Heart left ventricle (tissue), 16 donors: ENCODE results near the gene RGS17. TPM values are rescaled to one million over a fixed set of nuclear protein-coding genes. Genes with fewer than 3 reads are reported as not detected.
A peak's percentile ranks its signal among the peaks of the same experiment; 100 is the strongest.

ENCODE experiments used
- ATAC-seq, 4 donors: fragments of 200-7000 bp; cut with Tn5 transposase; one replicate each; pipeline ENCODE4 v1.9.1; 2020 to 2022; ENCODE audit warnings: moderate library complexity in 4 of 4, mild to moderate bottlenecking in 3 of 4, moderate number of reproducible peaks in 1 of 4
- DNase-seq, 5 donors: peaks; one replicate each; pipeline ENCODE4 v3.0.0-alpha.2; 2020
- H3K27ac ChIP-seq, 12 donors: fragments of 200-600 bp; sonication (generic) in 4 of 12; one replicate each; pipeline versions ENCODE4 v1.5.0 to v1.8.0; 2016 to 2022; ENCODE audit warnings: mild to moderate bottlenecking in 2 of 12
- H3K27me3 ChIP-seq, 9 donors: fragments of 200-600 bp; sonication (generic) in 2 of 9; one replicate each; pipeline versions ENCODE4 v1.5.1 to v1.8.0; 2016 to 2022; ENCODE audit warnings: mild to moderate bottlenecking in 3 of 9
- H3K36me3 ChIP-seq, 9 donors: fragments of 200-600 bp; sonication (generic) in 2 of 9; one replicate each; pipeline versions ENCODE4 v1.5.0 to v1.8.0; 2018 to 2022; ENCODE audit warnings: mild to moderate bottlenecking in 2 of 9
- H3K4me1 ChIP-seq, 12 donors: fragments of 200-600 bp; sonication (generic) in 4 of 12; one replicate each; pipeline versions ENCODE4 v1.5.0 to v1.8.0; 2016 to 2022; ENCODE audit warnings: mild to moderate bottlenecking in 3 of 12
- H3K4me3 ChIP-seq, 12 donors: fragments of 200-600 bp; sonication (generic) in 4 of 12; one replicate each; pipeline versions ENCODE4 v1.5.0 to v1.8.0; 2017 to 2022; ENCODE audit warnings: mild to moderate bottlenecking in 9 of 12, moderate library complexity in 4 of 12
- H3K9me3 ChIP-seq, 12 donors: fragments of 200-600 bp; sonication (generic) in 4 of 12; one replicate each; pipeline versions ENCODE4 v1.5.0 to v1.8.0; 2016 to 2022; ENCODE audit warnings: mild to moderate bottlenecking in 1 of 12
- POLR2A ChIP-seq, 2 donors: fragments of 450-650 bp; IDR thresholded peaks; one replicate each; pipeline ENCODE4 v1.6.1; 2017; ENCODE audit warnings: antibody characterized with exemption in 2 of 2, mild to moderate bottlenecking in 2 of 2, moderate library complexity in 2 of 2
- WGBS, 4 donors: extraction: QIAGEN DNeasy Blood & Tissue Kit in 2 of 4; methylation state at CpG; one replicate each; pipeline versions ENCODE4 v1.1.5 to v1.1.7; 2013 to 2018; 5-methylcytosine and 5-hydroxymethylcytosine counted together
- intact Hi-C, 10 donors: fragments of 100-400 bp; cut with DNase I; formaldehyde crosslinking; loops; one replicate each; pipeline versions ENCODE4 v1.11.1 to v1.14.2; 2022
- polyA plus RNA-seq, 2 donors: library from polyadenylated mRNA; stranded (reverse); fragments of 200-250 nt; gene quantifications; one replicate each; pipeline ENCODE4 v1.2.3, GENCODE V29; 2013
- total RNA-seq, 9 donors: library from RNA; depleted of rRNA in 2 of 9; stranded (reverse); fragments of >200 nt in 2 of 9; fragmentation: NEBNext Ultra II Directional in 3 of 9; extraction: Animal tissue kit (Norgen Biotek cat#: 25700) in 3 of 9; gene quantifications; one replicate each; pipeline versions ENCODE4 v1.1.0 to v1.2.4, GENCODE V29; 2016 to 2023
- TF ChIP-seq, protein P1 (sequence below), 12 donors: fragments of 200-600 bp; sonication (generic) in 4 of 12; IDR thresholded peaks; one replicate each; pipeline versions ENCODE4 v1.5.0 to v1.8.0; 2018 to 2022; ENCODE audit warnings: antibody characterized with exemption in 12 of 12, mild to moderate bottlenecking in 5 of 12
- donor health status: ischemic (EF 13 %, LVEDD 7.1; RV severe dilation, severe dysfunction).
- donor health status: healthy with polysubstance abuse.
- donor health status: DM: no; HTN: yes; CAD: no.
- donor health status: DM: no; HTN: no; CAD: no.
- donor health status: ischemic (EF 25% LVEDD 6.9; RV normal size, moderate dysfunction).
- donor health status: ischemic (EF 25% LVEDD 5.7; RV mildly dilated, moderate dysfunction).
- donor health status: healthy.
- donor health status: DM: yes; HTN: yes; CAD: no.
- donor health status: ischemic (EF 35%, LVEDD 5.7; RV mildly dilated, moderate dysfunction).
- donor health status: nonischemic (EF 11% LVEDD 7.7; RV severe dilation, severe dysfunction).
- donor health status: DM: yes; HTN: yes; CAD: no.
- donor health status: PGD.
- donor health status: ischemic (EF 29% LVEDD 5.4; RV normal size, mild dysfunction).
- donor health status: nonischemic (EF 23%, LVEDD 6.1; RV moderate dilation, normal function).

The RGS17 gene
- total and polyA plus RNA-seq, 11 donors: under 0.01 to 0.53 (median 0.19) TPM; not detected in 1

DNA sequence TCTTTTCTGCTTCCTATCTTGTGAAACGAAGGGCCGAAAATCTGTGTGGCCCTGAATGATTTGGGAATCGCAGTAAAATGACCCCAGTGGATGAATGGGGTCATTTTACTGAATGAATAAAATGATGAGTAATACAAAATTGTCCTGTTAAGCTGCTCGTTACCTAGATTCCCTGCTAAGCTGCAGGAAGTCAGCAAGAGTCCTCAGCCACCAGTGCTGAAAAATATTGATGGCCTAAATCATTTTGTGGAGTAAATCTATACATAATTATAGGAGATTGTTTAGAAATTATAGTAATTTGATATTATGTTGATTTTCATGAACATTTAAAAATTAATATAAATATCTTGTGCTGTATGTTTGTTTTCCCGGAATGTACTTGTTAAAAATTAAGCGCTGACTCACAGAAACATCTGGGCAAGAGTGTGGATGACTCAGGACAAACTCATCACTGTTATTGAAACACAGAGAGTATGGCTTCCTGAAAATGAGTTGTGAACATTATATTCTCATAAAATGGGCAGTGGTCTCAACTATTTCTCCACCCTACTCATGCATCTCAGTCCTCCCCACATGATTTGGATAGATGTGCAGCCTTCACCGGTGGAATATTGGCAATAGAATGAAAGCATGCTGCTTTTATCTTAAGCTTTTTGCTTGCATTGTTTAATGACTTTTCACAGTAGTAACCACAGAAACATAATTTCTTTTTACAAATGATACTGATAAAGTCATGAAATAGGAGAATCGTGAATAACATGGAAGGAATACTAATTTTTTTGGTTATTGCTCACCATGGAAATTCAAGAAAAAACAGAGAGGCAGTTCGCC lies 36.2 kb upstream of the RGS17 start:
- intact Hi-C loops: no loop called here
- Histone ChIP-seq H3K4me3 (no peak overlapping the region), H3K9me3 (no peaks in the 10 kb centered on the region), H3K27ac (peak overlapping the region in 1 of 12 donors; percentile 9), H3K4me1 (no peaks in the 10 kb centered on the region), H3K27me3 (no peaks in the 10 kb centered on the region), H3K36me3 (no peaks in the 10 kb centered on the region)
- TF ChIP-seq, protein P1, sequence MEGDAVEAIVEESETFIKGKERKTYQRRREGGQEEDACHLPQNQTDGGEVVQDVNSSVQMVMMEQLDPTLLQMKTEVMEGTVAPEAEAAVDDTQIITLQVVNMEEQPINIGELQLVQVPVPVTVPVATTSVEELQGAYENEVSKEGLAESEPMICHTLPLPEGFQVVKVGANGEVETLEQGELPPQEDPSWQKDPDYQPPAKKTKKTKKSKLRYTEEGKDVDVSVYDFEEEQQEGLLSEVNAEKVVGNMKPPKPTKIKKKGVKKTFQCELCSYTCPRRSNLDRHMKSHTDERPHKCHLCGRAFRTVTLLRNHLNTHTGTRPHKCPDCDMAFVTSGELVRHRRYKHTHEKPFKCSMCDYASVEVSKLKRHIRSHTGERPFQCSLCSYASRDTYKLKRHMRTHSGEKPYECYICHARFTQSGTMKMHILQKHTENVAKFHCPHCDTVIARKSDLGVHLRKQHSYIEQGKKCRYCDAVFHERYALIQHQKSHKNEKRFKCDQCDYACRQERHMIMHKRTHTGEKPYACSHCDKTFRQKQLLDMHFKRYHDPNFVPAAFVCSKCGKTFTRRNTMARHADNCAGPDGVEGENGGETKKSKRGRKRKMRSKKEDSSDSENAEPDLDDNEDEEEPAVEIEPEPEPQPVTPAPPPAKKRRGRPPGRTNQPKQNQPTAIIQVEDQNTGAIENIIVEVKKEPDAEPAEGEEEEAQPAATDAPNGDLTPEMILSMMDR (IDR thresholded peaks at IDR 0.05): no peak
- TF ChIP-seq POLR2A (IDR thresholded peaks at IDR 0.05): no peak
- WGBS, 4 donors: 69 to 76% (median 72%) methylated on average over 9 of the region's 9 CpGs
- DNase-seq (no peak), ATAC-seq (peak in 1 of 4 donors; percentile 67)

DNA sequence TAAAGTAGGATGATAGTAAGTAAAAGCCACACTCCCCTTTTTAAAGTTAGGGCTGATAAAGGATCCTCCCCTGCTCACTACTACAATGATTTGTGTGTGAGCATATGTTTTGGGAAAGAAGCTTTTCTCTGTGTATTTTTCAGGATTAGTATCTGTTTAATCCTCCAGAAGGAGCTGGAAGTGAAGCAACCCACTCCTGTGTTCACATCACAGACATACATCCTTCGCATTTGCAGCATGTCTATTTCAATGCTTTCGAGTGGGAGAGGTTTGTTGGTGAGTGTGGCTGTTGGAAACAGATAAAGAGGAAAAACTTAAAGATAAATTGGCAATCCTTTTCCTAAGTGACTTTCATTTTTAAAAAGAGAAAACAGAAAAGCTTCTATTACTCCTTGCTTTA lies 31.6 kb upstream of the RGS17 start:
- Histone ChIP-seq H3K27me3 (no peaks in the 10 kb centered on the region), H3K27ac (no peak overlapping the region), H3K9me3 (no peaks in the 10 kb centered on the region), H3K4me1 (no peaks in the 10 kb centered on the region), H3K36me3 (no peaks in the 10 kb centered on the region), H3K4me3 (no peak overlapping the region)
- no peak for ATAC-seq
- TF ChIP-seq POLR2A (IDR thresholded peaks at IDR 0.05): no peak
- TF ChIP-seq, protein P1 (IDR thresholded peaks at IDR 0.05): no peak
- DNase-seq: no peak
- WGBS, 4 donors: 44 to 67% (median 64%) methylated on average over 2 of the region's 2 CpGs
- intact Hi-C loops: no loop called here

DNA sequence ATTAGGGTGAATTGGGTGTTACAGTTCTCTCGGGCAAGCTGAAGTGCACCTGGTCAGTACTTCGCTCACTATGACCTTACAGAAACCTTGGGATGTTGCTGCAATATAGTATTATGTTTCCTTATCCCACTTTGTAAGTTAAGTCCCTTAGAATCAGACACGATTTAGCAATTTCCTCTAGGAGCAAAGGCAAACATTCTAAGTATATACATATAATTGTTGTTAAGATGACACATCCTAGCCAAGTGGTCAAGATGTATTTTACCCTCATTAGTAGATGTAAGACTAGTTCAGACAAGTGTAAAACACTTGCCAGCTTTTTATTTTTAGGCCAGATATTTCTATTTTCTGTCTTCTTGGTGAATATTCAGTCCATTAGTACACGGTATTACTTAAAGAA lies 31.1 kb upstream of the RGS17 start:
- intact Hi-C loops: no loop called here
- WGBS, 4 donors: 72 to 80% (median 80%) methylated on average over 4 of the region's 4 CpGs
- no peak for TF ChIP-seq POLR2A (IDR thresholded peaks at IDR 0.05)
- TF ChIP-seq, protein P1 (IDR thresholded peaks at IDR 0.05): no peak
- Histone ChIP-seq H3K27ac (no peak overlapping the region), H3K4me3 (no peak overlapping the region), H3K4me1 (no peaks in the 10 kb centered on the region), H3K36me3 (no peaks in the 10 kb centered on the region), H3K27me3 (no peaks in the 10 kb centered on the region), H3K9me3 (no peaks in the 10 kb centered on the region)
- no peak for DNase-seq
- ATAC-seq: no peak

DNA sequence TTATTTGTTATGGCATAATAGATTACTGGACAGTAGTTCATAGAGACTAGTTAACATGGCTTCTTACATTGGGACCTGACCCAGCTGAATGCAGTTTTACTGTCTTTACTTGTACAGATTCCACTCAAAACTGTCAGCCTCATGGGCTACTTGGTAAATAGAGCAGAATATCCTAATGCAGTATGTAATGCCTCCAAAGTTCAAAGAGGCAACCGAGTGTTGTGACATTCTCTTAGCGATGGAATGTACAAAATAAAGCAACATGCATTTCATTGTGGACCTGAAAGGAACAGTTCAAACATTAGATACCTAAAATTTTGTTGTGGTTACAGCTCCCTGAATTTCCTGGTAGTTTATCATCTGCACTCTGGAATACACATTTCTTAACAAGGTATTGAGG lies 29.1 kb upstream of the RGS17 start:
- Histone ChIP-seq H3K4me3 (no peak overlapping the region), H3K36me3 (no peaks in the 10 kb centered on the region), H3K27ac (no peak overlapping the region), H3K9me3 (no peaks in the 10 kb centered on the region), H3K27me3 (no peaks in the 10 kb centered on the region), H3K4me1 (no peaks in the 10 kb centered on the region)
- 84 to 94% (median 92%) methylated on average over 2 of the region's 2 CpGs for WGBS, 4 donors
- DNase-seq: no peak
- intact Hi-C loops: no loop called here
- TF ChIP-seq, protein P1 (IDR thresholded peaks at IDR 0.05): no peak
- TF ChIP-seq POLR2A (IDR thresholded peaks at IDR 0.05): no peak
- no peak for ATAC-seq
